Stimulated activated CD4-positive, alpha-beta T cell treated with anti-CD3 and anti-CD28 coated beads, Interleukin-12 subunit alpha, Interleukin-12 subunit beta, amount 100 ng/mL, for 48 hours (primary cell): ENCODE data around the gene LRRC8D.
"Not testable (repeated sequence)": the region's sequence is repeated elsewhere in the genome, so short reads cannot be mapped to it uniquely, and the experiment has no call there.

ENCODE experiments used
- DNase-seq, 3 donors: peaks; one replicate each; pipeline ENCODE4 v3.0.0-alpha.2; 2020; ENCODE audit warnings: low read depth in 2 of 3, low spot score in 1 of 3

Gene LRRC8D

GRCh38 chr1:89910780-89911179, 89.9 kb downstream of the LRRC8D start:
- no peak for DNase-seq

GRCh38 chr1:89911191-89911991, 90.6 kb downstream of the LRRC8D start:
- DNase-seq = no peak

GRCh38 chr1:89912073-89912472, 91.2 kb downstream of the LRRC8D start:
- DNase-seq = no peak

- no peak for DNase-seq
Measured at GRCh38 chr1:89913353-89914095, 92.7 kb downstream of the LRRC8D start.

GRCh38 chr1:89917353-89917752, 96.5 kb downstream of the LRRC8D start:
- DNase-seq = no peak

GRCh38 chr1:89918127-89918793, 97.4 kb downstream of the LRRC8D start:
- no peak for DNase-seq

- DNase-seq = no peak
Measured at GRCh38 chr1:89918794-89919155, 97.9 kb downstream of the LRRC8D start.

- no peak for DNase-seq
Measured at GRCh38 chr1:89919174-89919573, 98.3 kb downstream of the LRRC8D start.

GRCh38 chr1:89922911-89923310, 102.1 kb downstream of the LRRC8D start:
- no peak for DNase-seq

GRCh38 chr1:89923517-89923916, 102.7 kb downstream of the LRRC8D start:
- DNase-seq = no peak

- DNase-seq = not testable (repeated sequence)
Measured at GRCh38 chr1:89924075-89924474, 103.2 kb downstream of the LRRC8D start.

GRCh38 chr1:89927049-89927448, 106.2 kb downstream of the LRRC8D start:
- no peak for DNase-seq

- DNase-seq = no peak
Measured at GRCh38 chr1:89927478-89927877, 106.6 kb downstream of the LRRC8D start.

- no peak for DNase-seq
Measured at GRCh38 chr1:89928506-89928905, 107.7 kb downstream of the LRRC8D start.

- no peak for DNase-seq
Measured at GRCh38 chr1:89929467-89930063, 108.7 kb downstream of the LRRC8D start.

- DNase-seq = no peak
Measured at GRCh38 chr1:89930579-89930978, 109.7 kb downstream of the LRRC8D start.

GRCh38 chr1:89931964-89932363, 111.1 kb downstream of the LRRC8D start:
- DNase-seq = no peak

- no peak for DNase-seq
Measured at GRCh38 chr1:89932598-89933364, 111.9 kb downstream of the LRRC8D start.

GRCh38 chr1:89934461-89934860, 113.6 kb downstream of the LRRC8D start:
- DNase-seq = no peak

- no peak for DNase-seq
Measured at GRCh38 chr1:89935235-89935634, 114.4 kb downstream of the LRRC8D start.

GRCh38 chr1:89936694-89937093, 115.9 kb downstream of the LRRC8D start:
- DNase-seq = no peak
